ENCODE measurements around the gene RAD51AP1. TPM values are rescaled to one million over a fixed set of nuclear protein-coding genes. Genes with fewer than 3 reads are reported as not detected.

Gene RAD51AP1
- total RNA-seq, 2 donors from 2014 or later, result 58.3 to 77.8 TPM

GRCh38 chr12:4535092-4535491 is 3.6 kb upstream of the RAD51AP1 start:
- H3K27me3 Mint-ChIP-seq (ENCODE audit: insufficient read depth), result no peaks in the 10 kb centered on the region
- DNase-seq, result no peak
- 95 to 100% methylated on average over 3 to 4 of the region's 4 CpGs for WGBS, 2 experiments (ENCODE audit: insufficient coverage in 1 of 2, insufficient read length in 1 of 2)
- no peak overlapping the region for H3K4me3 Mint-ChIP-seq
- no peak overlapping the region for H3K27ac ChIP-seq (ENCODE audit: low read depth, low read length)
- H3K9me3 Mint-ChIP-seq, result no peaks in the 10 kb centered on the region
- TF ChIP-seq, protein P1, sequence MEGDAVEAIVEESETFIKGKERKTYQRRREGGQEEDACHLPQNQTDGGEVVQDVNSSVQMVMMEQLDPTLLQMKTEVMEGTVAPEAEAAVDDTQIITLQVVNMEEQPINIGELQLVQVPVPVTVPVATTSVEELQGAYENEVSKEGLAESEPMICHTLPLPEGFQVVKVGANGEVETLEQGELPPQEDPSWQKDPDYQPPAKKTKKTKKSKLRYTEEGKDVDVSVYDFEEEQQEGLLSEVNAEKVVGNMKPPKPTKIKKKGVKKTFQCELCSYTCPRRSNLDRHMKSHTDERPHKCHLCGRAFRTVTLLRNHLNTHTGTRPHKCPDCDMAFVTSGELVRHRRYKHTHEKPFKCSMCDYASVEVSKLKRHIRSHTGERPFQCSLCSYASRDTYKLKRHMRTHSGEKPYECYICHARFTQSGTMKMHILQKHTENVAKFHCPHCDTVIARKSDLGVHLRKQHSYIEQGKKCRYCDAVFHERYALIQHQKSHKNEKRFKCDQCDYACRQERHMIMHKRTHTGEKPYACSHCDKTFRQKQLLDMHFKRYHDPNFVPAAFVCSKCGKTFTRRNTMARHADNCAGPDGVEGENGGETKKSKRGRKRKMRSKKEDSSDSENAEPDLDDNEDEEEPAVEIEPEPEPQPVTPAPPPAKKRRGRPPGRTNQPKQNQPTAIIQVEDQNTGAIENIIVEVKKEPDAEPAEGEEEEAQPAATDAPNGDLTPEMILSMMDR (conservative IDR thresholded peaks at IDR 0.05), result no peak
- H3K27ac Mint-ChIP-seq, result no peak overlapping the region
- H3K4me1 Mint-ChIP-seq, result peaks cover 16% of the 10 kb centered on the region
- no peak overlapping the region for H3K4me3 ChIP-seq (ENCODE audit: low read length)
- no peaks in the 10 kb centered on the region for H3K4me1 ChIP-seq (ENCODE audit: control insufficient read depth, insufficient read depth, low read length)
- no peak overlapping the region for H3K9ac ChIP-seq (ENCODE audit: extremely low read depth, low read length, poor library complexity, severe bottlenecking)
- H3K9me3 ChIP-seq (ENCODE audit: control insufficient read depth, low read length), result no peaks in the 10 kb centered on the region
- no peaks in the 10 kb centered on the region for H3K27me3 ChIP-seq (ENCODE audit: control insufficient read depth, insufficient read depth, low read length, poor library complexity, severe bottlenecking)
- peaks cover 38% of the 10 kb centered on the region for H3K36me3 ChIP-seq (ENCODE audit: control insufficient read depth, insufficient read depth, low read length)
- peaks cover 2% of the 10 kb centered on the region for H3K36me3 Mint-ChIP-seq (ENCODE audit: low read depth)

DNA sequence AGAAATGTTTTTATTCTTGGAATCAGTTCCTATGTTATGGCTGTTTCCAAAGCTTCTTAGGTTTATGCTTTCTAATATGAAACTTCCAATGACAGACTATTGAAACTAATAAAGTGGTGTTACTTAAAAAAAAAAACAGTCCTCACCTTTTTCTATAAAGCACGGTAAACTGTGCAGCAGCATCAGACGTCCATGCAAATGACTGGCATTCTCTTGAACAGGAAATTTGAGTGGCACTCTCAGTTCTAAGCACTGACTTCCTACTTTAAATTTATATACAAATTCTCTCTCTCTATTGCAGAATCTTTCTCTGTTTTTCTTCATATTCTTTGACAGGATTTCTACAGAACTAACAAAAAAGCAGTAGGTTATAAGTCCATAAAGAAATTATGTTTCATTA is 2.8 kb upstream of the RAD51AP1 start:
- H3K36me3 Mint-ChIP-seq (ENCODE audit: low read depth), result no peaks in the 10 kb centered on the region
- H3K27me3 ChIP-seq (ENCODE audit: control insufficient read depth, insufficient read depth, low read length, poor library complexity, severe bottlenecking), result no peaks in the 10 kb centered on the region
- no peak overlapping the region for H3K9ac ChIP-seq (ENCODE audit: extremely low read depth, low read length, poor library complexity, severe bottlenecking)
- H3K4me3 Mint-ChIP-seq, result no peak overlapping the region
- H3K27ac ChIP-seq (ENCODE audit: low read depth, low read length), result no peak overlapping the region
- peaks cover 35% of the 10 kb centered on the region for H3K36me3 ChIP-seq (ENCODE audit: control insufficient read depth, insufficient read depth, low read length)
- peaks cover 16% of the 10 kb centered on the region for H3K4me1 Mint-ChIP-seq
- no peaks in the 10 kb centered on the region for H3K9me3 ChIP-seq (ENCODE audit: control insufficient read depth, low read length)
- H3K4me3 ChIP-seq (ENCODE audit: low read length), result no peak overlapping the region
- no peak for DNase-seq
- TF ChIP-seq, protein P1 (conservative IDR thresholded peaks at IDR 0.05), result no peak
- H3K27ac Mint-ChIP-seq, result no peak overlapping the region
- no peaks in the 10 kb centered on the region for H3K27me3 Mint-ChIP-seq (ENCODE audit: insufficient read depth)
- H3K9me3 Mint-ChIP-seq, result no peaks in the 10 kb centered on the region
- WGBS, 2 experiments (ENCODE audit: insufficient coverage in 1 of 2, insufficient read length in 1 of 2), result 87 to 89% methylated on average over 2 of the region's 2 CpGs
- no peaks in the 10 kb centered on the region for H3K4me1 ChIP-seq (ENCODE audit: control insufficient read depth, insufficient read depth, low read length)

GRCh38 chr12:4539167-4539870 is 629 bp downstream of the RAD51AP1 start:
- Mint-ChIP-seq H3K27me3 (ENCODE audit: insufficient read depth) (no peaks in the 10 kb centered on the region), H3K4me1 (peaks cover 16% of the 10 kb centered on the region), H3K36me3 (ENCODE audit: low read depth) (peaks cover 7% of the 10 kb centered on the region), H3K4me3 (peak overlapping the region; percentile 88), H3K9me3 (no peaks in the 10 kb centered on the region), H3K27ac (peak overlapping the region; percentile 99)
- H3K9ac ChIP-seq (ENCODE audit: extremely low read depth, low read length, poor library complexity, severe bottlenecking), result peak overlapping the region; percentile 91
- TF ChIP-seq, protein P1 (conservative IDR thresholded peaks at IDR 0.05), result no peak
- H3K4me3 ChIP-seq (ENCODE audit: low read length), result peak overlapping the region; percentile 92
- 20 to 32% methylated on average over 7 to 16 of the region's 16 CpGs for WGBS, 2 experiments (ENCODE audit: insufficient coverage in 1 of 2, insufficient read length in 1 of 2)
- no peaks in the 10 kb centered on the region for H3K4me1 ChIP-seq (ENCODE audit: control insufficient read depth, insufficient read depth, low read length)
- no peaks in the 10 kb centered on the region for H3K27me3 ChIP-seq (ENCODE audit: control insufficient read depth, insufficient read depth, low read length, poor library complexity, severe bottlenecking)
- no peaks in the 10 kb centered on the region for H3K9me3 ChIP-seq (ENCODE audit: control insufficient read depth, low read length)
- H3K27ac ChIP-seq (ENCODE audit: low read depth, low read length), result no peak overlapping the region
- peaks cover 35% of the 10 kb centered on the region for H3K36me3 ChIP-seq (ENCODE audit: control insufficient read depth, insufficient read depth, low read length)
- no peak for DNase-seq
